ENCODE results near the gene PI4KA. TPM values are rescaled to one million over a fixed set of nuclear protein-coding genes. Genes with fewer than 3 reads are reported as not detected.
A peak's percentile ranks its signal among the peaks of the same experiment; 100 is the strongest.
"Not testable (repeated sequence)": the region's sequence is repeated elsewhere in the genome, so short reads cannot be mapped to it uniquely, and the experiment has no call there.

The PI4KA gene
- total RNA-seq, 2 donors from 2014 or later: 46.7 to 55.1 TPM

- Histone ChIP-seq H3K4me1 (no peaks in the 10 kb centered on the region), H3K27me3 (no peaks in the 10 kb centered on the region), H3K27ac (no peak overlapping the region), H3K36me3 (peaks cover 14% of the 10 kb centered on the region), H3K9me3 (no peaks in the 10 kb centered on the region), H3K4me3 (no peak overlapping the region)
- TF ChIP-seq CTCF (IDR thresholded peaks at IDR 0.05): no peak
- no peak for DNase-seq (ENCODE audit: low spot score)
These were observed 137.8 kb downstream of the PI4KA start for GRCh38 chr22:20720692-20721408.

GRCh38 chr22:20718727-20719126 lies 139.9 kb downstream of the PI4KA start:
- not testable (repeated sequence) for H3K4me1 ChIP-seq; H3K4me3 ChIP-seq; H3K9me3 ChIP-seq; DNase-seq (ENCODE audit: low spot score); H3K27ac ChIP-seq; H3K27me3 ChIP-seq
- H3K36me3 ChIP-seq: peaks cover 16% of the 10 kb centered on the region

- not testable (repeated sequence) for H3K9me3 ChIP-seq; H3K27ac ChIP-seq; H3K4me1 ChIP-seq; DNase-seq (ENCODE audit: low spot score); H3K4me3 ChIP-seq; H3K27me3 ChIP-seq
- peaks cover 16% of the 10 kb centered on the region for H3K36me3 ChIP-seq
These were observed 140.6 kb downstream of the PI4KA start for GRCh38 chr22:20717981-20718380.

- peaks cover 16% of the 10 kb centered on the region for H3K36me3 ChIP-seq
- H3K27me3 ChIP-seq; H3K27ac ChIP-seq; H3K4me1 ChIP-seq; H3K9me3 ChIP-seq; DNase-seq (ENCODE audit: low spot score); H3K4me3 ChIP-seq: not testable (repeated sequence)
These were observed 141.3 kb downstream of the PI4KA start for GRCh38 chr22:20717213-20717866.

GRCh38 chr22:20713116-20713515 lies 145.5 kb downstream of the PI4KA start:
- not testable (repeated sequence) for H3K36me3 ChIP-seq; H3K4me1 ChIP-seq; DNase-seq (ENCODE audit: low spot score); H3K27ac ChIP-seq; H3K9me3 ChIP-seq; H3K4me3 ChIP-seq; H3K27me3 ChIP-seq

- not testable (repeated sequence) for H3K36me3 ChIP-seq; H3K9me3 ChIP-seq; H3K27me3 ChIP-seq; H3K4me3 ChIP-seq; H3K4me1 ChIP-seq; H3K27ac ChIP-seq; DNase-seq (ENCODE audit: low spot score)
These were observed 148.6 kb downstream of the PI4KA start for GRCh38 chr22:20709966-20710365.

- not testable (repeated sequence) for H3K4me1 ChIP-seq; DNase-seq (ENCODE audit: low spot score); H3K27me3 ChIP-seq; H3K36me3 ChIP-seq; H3K9me3 ChIP-seq; H3K27ac ChIP-seq; H3K4me3 ChIP-seq
These were observed 151.0 kb downstream of the PI4KA start for GRCh38 chr22:20707549-20708118.

GRCh38 chr22:20703816-20704609 lies 154.6 kb downstream of the PI4KA start:
- peak overlapping the region; percentile 62 to 68 for H3K4me3 ChIP-seq
- not testable (repeated sequence) for H3K9me3 ChIP-seq; H3K4me1 ChIP-seq; H3K27ac ChIP-seq; H3K36me3 ChIP-seq; DNase-seq (ENCODE audit: low spot score); H3K27me3 ChIP-seq

- H3K27me3 ChIP-seq; H3K36me3 ChIP-seq; H3K4me1 ChIP-seq; H3K9me3 ChIP-seq; DNase-seq (ENCODE audit: low spot score); H3K27ac ChIP-seq: not testable (repeated sequence)
- H3K4me3 ChIP-seq: peak overlapping the region; percentile 62 to 68
These were observed 155.2 kb downstream of the PI4KA start for GRCh38 chr22:20703414-20703806.

GRCh38 chr22:20702546-20703413 lies 155.8 kb downstream of the PI4KA start:
- Histone ChIP-seq H3K27ac (peak overlapping the region; percentile 56 to 60), H3K4me3 (peak overlapping the region; percentile 62 to 68)
- H3K4me1 ChIP-seq, H3K36me3 ChIP-seq, H3K27me3 ChIP-seq, H3K9me3 ChIP-seq: not testable (repeated sequence)
- DNase-seq (ENCODE audit: low spot score): peak; percentile 95

- not testable (repeated sequence) for DNase-seq (ENCODE audit: low spot score); H3K4me1 ChIP-seq; H3K27me3 ChIP-seq; H3K9me3 ChIP-seq; H3K36me3 ChIP-seq
- Histone ChIP-seq H3K4me3 (peak overlapping the region; percentile 62 to 68), H3K27ac (peak overlapping the region in 1 of 2 donors; percentile 56)
These were observed 156.5 kb downstream of the PI4KA start for GRCh38 chr22:20702175-20702545.

- peak overlapping the region in 1 of 2 donors; percentile 68 for H3K4me3 ChIP-seq
- H3K9me3 ChIP-seq; H3K27ac ChIP-seq; DNase-seq (ENCODE audit: low spot score); H3K4me1 ChIP-seq; H3K36me3 ChIP-seq; H3K27me3 ChIP-seq: not testable (repeated sequence)
These were observed 156.9 kb downstream of the PI4KA start for GRCh38 chr22:20701680-20702136.

GRCh38 chr22:20700347-20700746 lies 158.3 kb downstream of the PI4KA start:
- not testable (repeated sequence) for H3K4me1 ChIP-seq; H3K36me3 ChIP-seq; H3K9me3 ChIP-seq; H3K4me3 ChIP-seq; DNase-seq (ENCODE audit: low spot score); H3K27me3 ChIP-seq; H3K27ac ChIP-seq
